ENCODE measurements around the gene GAREM2. TPM values are rescaled to one million over a fixed set of nuclear protein-coding genes. Genes with fewer than 3 reads are reported as not detected.

GAREM2 gene
- total RNA-seq, 4 donors from 2014 or later: 0.35 to 0.94 (median 0.85) TPM; not detected in 1

DNA sequence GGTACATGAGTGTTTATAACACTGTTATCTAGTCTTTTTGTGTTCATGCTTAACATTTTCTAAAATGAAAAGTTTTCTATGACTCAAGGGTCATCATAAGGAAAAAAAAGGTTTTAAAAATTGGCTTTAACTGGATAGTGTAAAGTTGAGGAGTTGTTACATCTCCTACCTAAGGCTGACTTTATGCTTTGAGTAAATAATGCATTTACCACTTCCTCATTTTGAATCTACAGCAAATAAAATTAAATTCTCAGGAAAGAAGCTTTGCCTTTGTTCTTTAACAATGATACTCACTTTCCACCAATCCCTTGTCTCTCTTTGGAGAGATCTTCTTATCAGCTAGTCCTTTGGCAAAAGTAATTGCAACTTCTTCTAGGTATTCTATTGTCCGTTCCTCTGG, 41.9 kb downstream of the GAREM2 start:
- Histone ChIP-seq H3K36me3 (peaks cover 0 to 92% (median 0%) of the 10 kb centered on the region in 3 donors), H3K27ac (no peak overlapping the region), H3K4me3 (no peak overlapping the region), H3K9me3 (no peaks in the 10 kb centered on the region), H3K27me3 (no peaks in the 10 kb centered on the region), H3K4me1 (no peaks in the 10 kb centered on the region)
- TF ChIP-seq, protein P1, sequence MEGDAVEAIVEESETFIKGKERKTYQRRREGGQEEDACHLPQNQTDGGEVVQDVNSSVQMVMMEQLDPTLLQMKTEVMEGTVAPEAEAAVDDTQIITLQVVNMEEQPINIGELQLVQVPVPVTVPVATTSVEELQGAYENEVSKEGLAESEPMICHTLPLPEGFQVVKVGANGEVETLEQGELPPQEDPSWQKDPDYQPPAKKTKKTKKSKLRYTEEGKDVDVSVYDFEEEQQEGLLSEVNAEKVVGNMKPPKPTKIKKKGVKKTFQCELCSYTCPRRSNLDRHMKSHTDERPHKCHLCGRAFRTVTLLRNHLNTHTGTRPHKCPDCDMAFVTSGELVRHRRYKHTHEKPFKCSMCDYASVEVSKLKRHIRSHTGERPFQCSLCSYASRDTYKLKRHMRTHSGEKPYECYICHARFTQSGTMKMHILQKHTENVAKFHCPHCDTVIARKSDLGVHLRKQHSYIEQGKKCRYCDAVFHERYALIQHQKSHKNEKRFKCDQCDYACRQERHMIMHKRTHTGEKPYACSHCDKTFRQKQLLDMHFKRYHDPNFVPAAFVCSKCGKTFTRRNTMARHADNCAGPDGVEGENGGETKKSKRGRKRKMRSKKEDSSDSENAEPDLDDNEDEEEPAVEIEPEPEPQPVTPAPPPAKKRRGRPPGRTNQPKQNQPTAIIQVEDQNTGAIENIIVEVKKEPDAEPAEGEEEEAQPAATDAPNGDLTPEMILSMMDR (IDR thresholded peaks at IDR 0.05): no peak
- TF ChIP-seq POLR2A (IDR thresholded peaks at IDR 0.05): no peak
- no peak for DNase-seq

DNA sequence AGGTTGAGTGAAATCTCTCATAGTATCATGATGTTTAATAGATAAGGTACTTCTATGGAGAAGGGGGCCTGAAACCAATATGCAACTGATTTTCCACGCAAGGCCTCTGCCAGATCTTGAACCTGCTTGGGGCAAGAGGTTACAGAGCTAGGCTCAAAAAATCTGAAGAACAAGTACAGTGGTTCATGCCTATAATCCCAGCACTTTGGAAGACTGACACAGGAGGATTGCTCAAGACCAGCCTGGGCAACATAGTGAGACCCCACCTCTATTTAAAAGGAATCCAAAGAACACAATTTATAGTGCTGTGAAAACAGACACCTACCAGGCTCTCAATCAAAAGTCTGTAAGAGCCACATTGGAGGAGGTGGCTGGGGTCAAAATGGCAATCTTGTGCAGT, 42.9 kb downstream of the GAREM2 start:
- H3K4me1 ChIP-seq: no peaks in the 10 kb centered on the region
- H3K9me3 ChIP-seq: no peaks in the 10 kb centered on the region
- H3K27me3 ChIP-seq: no peaks in the 10 kb centered on the region
- H3K36me3 ChIP-seq: peaks cover 0 to 92% (median 0%) of the 10 kb centered on the region in 3 donors
- no peak overlapping the region for H3K4me3 ChIP-seq
- TF ChIP-seq POLR2A (IDR thresholded peaks at IDR 0.05): no peak
- H3K27ac ChIP-seq: no peak overlapping the region
- no peak for DNase-seq

DNA sequence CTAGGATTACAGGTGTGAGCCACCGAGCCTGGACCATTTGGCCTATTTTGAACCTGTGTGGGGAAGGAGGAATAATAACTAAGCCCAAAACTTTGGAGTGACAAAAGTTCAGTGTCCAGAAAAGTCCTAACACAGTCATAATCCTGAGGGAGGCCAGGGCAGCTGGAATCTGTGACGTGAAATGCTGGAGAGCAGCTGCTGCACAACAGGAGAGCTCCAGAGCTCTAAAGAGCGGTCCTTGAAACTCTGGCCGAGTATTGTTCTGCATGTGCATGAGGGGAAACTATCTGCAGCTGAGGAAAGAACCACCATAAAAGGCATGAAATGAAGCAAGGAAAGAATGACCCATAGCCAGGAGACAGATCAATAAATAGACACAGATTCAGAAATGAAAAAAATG, 43.7 kb downstream of the GAREM2 start:
- no peak for TF ChIP-seq POLR2A (IDR thresholded peaks at IDR 0.05)
- TF ChIP-seq, protein P1 (IDR thresholded peaks at IDR 0.05): no peak
- DNase-seq: no peak
- Histone ChIP-seq H3K4me1 (no peaks in the 10 kb centered on the region), H3K27me3 (no peaks in the 10 kb centered on the region), H3K27ac (no peak overlapping the region), H3K9me3 (no peaks in the 10 kb centered on the region), H3K4me3 (no peak overlapping the region), H3K36me3 (peaks cover 0 to 92% (median 0%) of the 10 kb centered on the region in 3 donors)

DNA sequence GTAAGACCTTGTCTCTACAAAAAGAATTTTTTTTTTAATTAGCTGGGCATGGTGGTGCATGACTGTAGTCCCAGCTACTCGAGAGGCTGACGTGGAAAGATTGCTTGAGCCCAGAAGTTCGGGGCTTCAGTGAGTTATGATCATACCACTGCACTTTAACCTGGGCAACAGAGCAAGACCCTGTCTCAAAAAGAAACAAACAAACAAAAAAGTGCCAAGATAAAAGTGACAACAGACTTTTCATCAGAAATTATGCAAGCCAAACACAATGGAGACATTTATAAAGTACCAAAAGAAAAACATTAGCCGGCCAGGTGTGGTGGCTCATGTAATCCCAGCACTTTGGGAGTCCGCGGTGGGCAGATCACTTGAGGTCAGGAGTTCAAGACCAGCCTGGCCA, 44.8 kb downstream of the GAREM2 start:
- H3K4me1 ChIP-seq: no peaks in the 10 kb centered on the region
- H3K9me3 ChIP-seq: no peaks in the 10 kb centered on the region
- no peak for TF ChIP-seq POLR2A (IDR thresholded peaks at IDR 0.05)
- TF ChIP-seq, protein P1 (IDR thresholded peaks at IDR 0.05): no peak
- no peak for DNase-seq
- no peak overlapping the region for H3K4me3 ChIP-seq
- H3K27me3 ChIP-seq: no peaks in the 10 kb centered on the region
- peaks cover 0 to 92% (median 0%) of the 10 kb centered on the region in 3 donors for H3K36me3 ChIP-seq
- no peak overlapping the region for H3K27ac ChIP-seq

DNA sequence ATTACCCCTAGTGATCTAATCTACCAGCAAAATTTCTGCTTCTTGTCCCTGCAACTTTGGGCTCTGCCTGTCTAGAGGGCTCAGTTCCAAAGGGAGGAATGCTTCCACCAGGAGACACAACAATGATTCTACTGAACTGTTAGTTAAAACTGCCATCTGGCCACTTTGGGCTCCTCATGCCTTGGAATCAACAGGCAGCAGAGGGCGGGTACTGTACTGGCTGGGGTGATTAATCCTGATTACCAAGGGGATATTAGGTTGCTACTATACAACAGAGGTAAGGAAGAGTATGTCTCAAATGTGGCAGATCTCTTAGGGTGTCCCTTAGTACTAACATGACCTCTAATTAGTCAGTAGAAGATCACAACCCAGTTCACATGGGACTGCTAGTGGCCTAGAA, 50.1 kb downstream of the GAREM2 start:
- peaks cover 0 to 73% (median 0%) of the 10 kb centered on the region in 3 donors for H3K36me3 ChIP-seq
- TF ChIP-seq POLR2A (IDR thresholded peaks at IDR 0.05): no peak
- TF ChIP-seq, protein P1 (IDR thresholded peaks at IDR 0.05): no peak

DNA sequence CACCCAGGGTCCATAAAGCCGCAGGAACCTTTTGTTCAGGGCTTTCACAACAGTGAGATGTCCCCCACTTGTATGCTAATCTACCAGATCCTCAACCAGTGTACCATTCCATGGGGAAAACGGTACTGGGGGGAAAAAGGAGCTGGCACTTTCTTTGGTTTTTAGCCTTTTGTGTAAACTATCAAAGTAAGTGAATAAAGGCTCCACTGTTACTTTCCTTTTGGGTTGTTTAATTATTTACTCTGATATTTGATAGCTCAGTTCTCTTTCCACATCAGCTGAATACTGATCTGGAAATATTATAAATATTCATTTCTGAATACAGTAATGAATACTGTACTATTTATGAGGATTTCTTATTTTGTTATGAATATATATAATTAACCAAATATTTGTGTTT, 51.2 kb downstream of the GAREM2 start:
- Histone ChIP-seq H3K4me1 (peaks cover 0 to 5% (median 0%) of the 10 kb centered on the region in 4 donors), H3K4me3 (no peak overlapping the region), H3K27me3 (no peaks in the 10 kb centered on the region), H3K36me3 (peaks cover 0 to 77% (median 0%) of the 10 kb centered on the region in 3 donors), H3K9me3 (no peaks in the 10 kb centered on the region), H3K27ac (no peak overlapping the region)
- DNase-seq: no peak
- TF ChIP-seq POLR2A (IDR thresholded peaks at IDR 0.05): no peak
- TF ChIP-seq, protein P1 (IDR thresholded peaks at IDR 0.05): no peak

More for the DNA sequence above, 50.1 kb downstream of the GAREM2 start:
- Histone ChIP-seq H3K27me3 (no peaks in the 10 kb centered on the region), H3K9me3 (no peaks in the 10 kb centered on the region), H3K4me3 (no peak overlapping the region), H3K27ac (no peak overlapping the region), H3K4me1 (peaks cover 0 to 5% (median 0%) of the 10 kb centered on the region in 4 donors)
- DNase-seq: no peak
